Activated naive CD4-positive, alpha-beta T cell treated with anti-CD3 and anti-CD28 coated beads, Interleukin-2, amount 50 U/mL, for 24 hours (primary cell): ENCODE results near the gene TUBGCP2.

Experiments
- H3K27ac Mint-ChIP-seq: one replicate; pipeline ENCODE4 v1.8.0; 2021; ENCODE audit warnings: mild to moderate bottlenecking, mixed read lengths
- H3K27me3 Mint-ChIP-seq: one replicate; pipeline ENCODE4 v1.8.0; 2021; ENCODE audit warnings: mixed read lengths
- H3K36me3 Mint-ChIP-seq: one replicate; pipeline ENCODE4 v1.8.0; 2021; ENCODE audit warnings: mixed read lengths
- H3K4me1 Mint-ChIP-seq: one replicate; pipeline ENCODE4 v1.8.0; 2021; ENCODE audit warnings: mixed read lengths
- H3K4me3 Mint-ChIP-seq: one replicate; pipeline ENCODE4 v1.8.0; 2021; ENCODE audit warnings: mild to moderate bottlenecking, mixed read lengths
- H3K9me3 Mint-ChIP-seq: one replicate; pipeline ENCODE4 v1.8.0; 2021; ENCODE audit warnings: mixed read lengths

TUBGCP2 gene

DNA sequence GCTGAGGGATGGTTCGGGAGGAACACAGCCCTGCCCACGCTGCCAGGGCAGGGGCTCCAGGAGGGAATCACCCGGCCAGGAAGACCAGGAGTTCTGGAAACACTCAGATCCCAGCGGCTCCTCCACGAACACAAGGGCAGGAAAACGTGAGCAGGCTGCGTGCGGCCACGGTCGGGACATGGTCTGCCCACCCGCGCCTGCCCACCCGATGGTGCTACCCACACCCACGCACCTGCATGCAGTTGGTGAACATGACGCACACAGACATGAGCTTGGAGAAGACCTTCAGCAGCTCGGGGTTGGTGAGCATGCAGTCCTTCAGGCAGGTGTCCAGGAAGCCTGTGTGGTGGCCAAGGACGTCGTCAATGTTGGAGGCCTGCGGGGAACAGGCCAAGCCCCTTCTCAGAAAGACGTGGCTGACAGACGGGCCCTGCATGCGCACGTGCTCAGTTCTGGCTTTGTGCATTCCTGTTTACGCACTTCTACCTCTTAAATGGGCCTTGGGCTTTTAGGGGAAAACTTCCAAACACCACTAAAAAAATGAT lies 25.8 kb downstream of the TUBGCP2 start:
- Mint-ChIP-seq H3K4me3 (no peak overlapping the region), H3K36me3 (peaks cover 10% of the 10 kb centered on the region), H3K9me3 (no peaks in the 10 kb centered on the region), H3K27ac (no peak overlapping the region), H3K27me3 (no peaks in the 10 kb centered on the region), H3K4me1 (peaks cover 16% of the 10 kb centered on the region)

DNA sequence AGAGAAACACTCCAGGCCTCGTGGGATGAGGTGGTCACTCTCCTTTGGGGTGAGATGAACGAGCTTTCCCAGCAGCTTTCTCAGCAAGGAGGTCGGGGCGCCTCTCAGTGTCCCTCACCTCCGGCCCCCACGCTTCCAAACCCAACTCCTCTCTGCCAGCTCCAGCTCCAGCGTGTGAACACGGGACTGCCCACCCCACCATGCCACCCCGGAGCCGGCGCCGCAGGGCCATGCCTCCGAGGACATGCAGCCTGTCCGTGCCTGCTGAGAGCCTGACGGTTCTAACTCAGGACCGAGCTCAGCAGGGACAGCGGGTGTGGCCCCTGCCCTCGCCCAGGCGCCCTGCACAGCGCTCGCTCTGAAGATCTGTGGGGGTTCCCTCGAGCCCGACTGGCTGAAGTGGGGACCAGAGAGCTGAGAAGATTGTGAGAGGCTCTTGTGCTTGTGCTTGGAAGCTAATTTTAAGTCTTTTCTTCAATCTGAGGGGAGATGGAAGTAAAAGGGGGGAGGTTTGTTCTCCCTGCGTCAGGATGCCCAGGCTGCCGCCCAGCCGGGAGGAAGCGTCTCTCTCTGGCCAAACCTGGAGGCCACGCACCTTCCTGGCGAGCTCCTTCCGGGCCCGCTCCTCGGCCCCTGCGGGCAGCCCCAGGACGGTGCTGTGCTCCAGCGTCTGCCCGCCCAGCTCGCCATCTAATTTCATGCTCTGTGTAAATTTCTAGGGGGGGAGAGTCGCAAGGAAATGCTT lies 26.9 kb downstream of the TUBGCP2 start:
- no peaks in the 10 kb centered on the region for H3K9me3 Mint-ChIP-seq
- H3K4me3 Mint-ChIP-seq: no peak overlapping the region
- H3K27ac Mint-ChIP-seq: no peak overlapping the region
- peaks cover 18% of the 10 kb centered on the region for H3K4me1 Mint-ChIP-seq
- H3K36me3 Mint-ChIP-seq: peaks cover 6% of the 10 kb centered on the region
- no peaks in the 10 kb centered on the region for H3K27me3 Mint-ChIP-seq

DNA sequence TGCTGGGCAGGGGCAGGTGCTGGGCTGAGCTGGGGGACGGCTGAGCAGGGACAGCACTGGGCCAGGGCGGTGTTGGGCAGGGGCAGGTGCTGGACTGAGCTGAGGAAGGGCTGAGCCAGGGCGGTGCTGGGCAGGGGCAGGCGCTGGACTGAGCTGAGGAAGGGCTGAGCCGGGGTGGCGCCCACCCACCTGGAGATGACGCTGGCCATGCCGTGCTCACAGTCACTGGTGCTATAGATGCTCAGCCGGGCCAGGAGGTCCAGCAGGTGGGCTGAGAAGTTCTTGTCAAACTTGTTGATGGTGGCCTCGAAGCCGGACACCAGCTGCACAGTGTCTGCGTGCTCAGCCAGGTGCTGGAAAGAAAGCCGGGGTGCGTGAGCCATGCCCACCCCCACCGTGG lies 27.6 kb downstream of the TUBGCP2 start:
- Mint-ChIP-seq H3K36me3 (peaks cover 5% of the 10 kb centered on the region), H3K27ac (no peak overlapping the region)

DNA sequence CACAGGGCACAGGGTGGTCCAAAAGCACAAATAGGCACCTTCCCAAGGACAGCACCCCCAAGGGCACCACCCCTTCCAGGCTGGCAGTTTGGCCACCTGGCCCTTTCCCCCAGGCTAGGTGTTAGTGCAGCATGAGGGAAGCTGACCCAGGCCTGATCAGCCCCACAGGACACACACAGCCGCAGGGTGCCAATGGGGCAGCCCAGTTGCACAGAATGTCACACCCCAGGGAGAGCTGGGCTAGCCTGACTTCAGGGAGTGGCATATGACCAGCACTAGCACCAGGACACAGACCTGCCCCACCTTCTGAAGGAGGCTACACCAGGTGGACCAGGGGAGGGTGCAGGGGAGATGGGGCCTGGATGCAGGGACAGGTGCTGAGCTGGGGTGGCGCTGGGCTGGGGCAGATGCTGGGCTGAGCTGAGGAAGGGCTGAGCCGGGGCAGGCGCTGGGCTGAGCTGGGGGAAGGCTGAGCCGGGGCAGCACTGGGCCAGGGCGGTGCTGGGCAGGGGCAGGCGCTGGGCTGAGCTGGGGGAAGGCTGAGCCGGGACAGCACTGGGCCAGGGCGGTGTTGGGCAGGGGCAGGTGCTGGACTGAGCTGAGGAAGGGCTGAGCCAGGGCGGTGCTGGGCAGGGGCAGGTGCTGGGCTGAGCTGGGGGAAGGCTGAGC lies 28.1 kb downstream of the TUBGCP2 start:
- H3K27me3 Mint-ChIP-seq: no peaks in the 10 kb centered on the region
- peaks cover 5% of the 10 kb centered on the region for H3K36me3 Mint-ChIP-seq
- H3K4me1 Mint-ChIP-seq: peaks cover 21% of the 10 kb centered on the region
- no peak overlapping the region for H3K4me3 Mint-ChIP-seq
- H3K9me3 Mint-ChIP-seq: no peaks in the 10 kb centered on the region
- no peak overlapping the region for H3K27ac Mint-ChIP-seq

More for the DNA sequence above, 27.6 kb downstream of the TUBGCP2 start:
- Mint-ChIP-seq H3K27me3 (no peaks in the 10 kb centered on the region), H3K9me3 (no peaks in the 10 kb centered on the region), H3K4me3 (no peak overlapping the region), H3K4me1 (peaks cover 15% of the 10 kb centered on the region)

DNA sequence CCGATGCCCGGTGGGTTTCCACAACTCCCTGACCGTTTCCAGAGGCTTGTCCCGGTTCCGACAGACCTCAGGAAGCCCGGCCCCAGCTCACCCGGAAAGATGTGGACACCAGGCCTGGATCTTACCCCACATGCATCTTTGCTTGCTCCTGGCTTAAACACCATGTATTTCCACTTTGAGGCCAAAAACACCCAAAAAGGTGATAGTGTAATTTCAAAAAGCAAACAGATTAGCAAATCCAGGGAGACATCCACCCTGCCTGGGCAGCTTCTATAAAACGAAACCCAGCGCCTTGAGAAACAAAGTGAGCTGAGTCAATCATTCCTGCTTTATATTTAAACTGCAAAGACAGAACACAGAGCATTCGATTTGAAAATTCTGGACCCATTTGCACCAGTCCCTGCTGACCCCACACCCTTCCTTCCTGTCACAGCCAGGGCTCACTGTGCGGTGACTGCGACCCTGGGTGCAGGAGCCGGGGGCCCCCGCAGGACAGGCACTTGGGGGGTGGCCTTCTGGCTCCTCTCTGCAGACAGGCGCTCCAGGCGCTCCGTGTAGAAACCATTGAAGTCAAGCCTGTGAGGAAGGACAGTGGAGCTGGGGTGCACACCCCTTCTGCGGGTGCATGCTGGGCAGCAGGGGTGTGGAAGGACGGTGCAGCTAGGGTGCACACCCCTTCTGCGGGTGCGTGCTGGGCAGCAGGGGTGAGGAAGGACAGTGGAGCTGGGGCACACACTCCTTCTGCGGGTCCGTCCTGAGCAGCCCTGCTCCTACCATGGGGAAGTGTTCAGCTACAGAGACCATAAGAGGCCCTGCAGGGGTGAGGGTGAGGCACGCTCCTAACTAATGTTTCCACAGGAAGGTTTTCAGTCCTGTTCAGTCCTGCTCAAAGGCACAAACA lies 29.1 kb downstream of the TUBGCP2 start:
- peaks cover 27% of the 10 kb centered on the region for H3K4me1 Mint-ChIP-seq
- H3K9me3 Mint-ChIP-seq: no peaks in the 10 kb centered on the region
- H3K27me3 Mint-ChIP-seq: no peaks in the 10 kb centered on the region
- no peak overlapping the region for H3K4me3 Mint-ChIP-seq
- no peak overlapping the region for H3K27ac Mint-ChIP-seq
- peaks cover 5% of the 10 kb centered on the region for H3K36me3 Mint-ChIP-seq

DNA sequence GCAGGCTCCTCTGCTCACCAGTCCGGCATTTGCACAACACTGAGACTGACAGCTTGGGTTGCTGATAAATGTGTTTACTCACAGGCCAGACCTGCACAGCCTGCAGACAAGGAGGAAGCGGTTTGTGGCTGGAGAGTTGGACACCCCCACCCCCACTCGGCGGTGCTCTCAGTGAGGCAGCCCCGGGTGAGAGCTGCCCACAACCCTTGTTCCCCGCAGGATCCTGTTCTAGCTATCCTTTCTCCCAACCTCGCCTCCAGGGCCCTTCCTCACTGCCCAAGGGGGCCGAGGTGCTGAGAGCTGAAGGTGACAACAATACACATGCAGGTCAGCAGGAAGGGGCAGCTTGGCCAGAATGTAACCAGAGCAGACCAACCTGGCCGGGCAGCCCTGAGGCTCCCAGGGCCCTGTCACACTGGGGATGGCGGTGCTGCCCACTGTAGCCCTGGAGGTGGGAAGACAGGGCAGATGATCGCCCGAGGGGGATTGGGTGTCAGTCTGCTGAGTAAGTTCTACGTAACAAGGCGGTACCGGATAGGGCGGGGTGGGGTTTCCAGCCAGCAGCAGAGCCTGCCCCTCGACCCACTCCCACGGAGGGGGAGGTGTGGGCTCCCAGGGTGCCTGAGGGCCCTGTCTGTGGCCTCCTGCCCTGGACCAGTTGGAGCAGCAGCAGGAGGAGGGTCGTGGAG lies 30.0 kb downstream of the TUBGCP2 start:
- no peak overlapping the region for H3K27ac Mint-ChIP-seq
- no peaks in the 10 kb centered on the region for H3K9me3 Mint-ChIP-seq
- H3K4me3 Mint-ChIP-seq: peak overlapping the region; percentile 59
- H3K27me3 Mint-ChIP-seq: no peaks in the 10 kb centered on the region
- peaks cover 4% of the 10 kb centered on the region for H3K36me3 Mint-ChIP-seq
- peaks cover 27% of the 10 kb centered on the region for H3K4me1 Mint-ChIP-seq

DNA sequence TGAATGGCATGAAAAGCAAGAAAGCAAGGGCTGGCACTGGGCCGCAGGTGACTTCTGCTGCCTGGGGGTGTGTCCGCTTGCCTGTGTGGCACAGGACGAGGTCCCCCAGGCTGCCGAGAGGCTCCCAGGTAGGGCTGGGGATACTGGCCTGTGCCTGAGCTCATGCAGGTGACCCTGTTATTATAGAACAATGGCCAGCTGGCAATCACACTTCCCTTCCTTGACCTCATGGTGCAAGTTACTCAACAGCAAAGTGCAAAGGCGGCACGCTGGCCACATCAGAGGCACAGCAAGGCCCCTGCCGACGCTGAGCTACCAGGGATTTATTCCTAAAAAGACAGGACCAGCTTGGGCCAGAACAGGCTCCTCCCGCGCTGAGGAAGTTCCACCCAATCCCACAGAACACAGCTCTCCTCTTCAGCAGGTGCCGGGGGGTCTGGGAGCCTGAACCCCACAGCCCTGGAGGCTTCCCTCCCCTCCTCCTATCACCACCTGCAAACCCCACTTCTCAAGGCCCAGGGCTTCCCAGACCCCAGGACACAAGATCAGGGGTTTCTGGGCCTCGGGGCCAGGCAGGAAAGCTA lies 30.6 kb downstream of the TUBGCP2 start:
- Mint-ChIP-seq H3K27me3 (no peaks in the 10 kb centered on the region), H3K36me3 (peaks cover 3% of the 10 kb centered on the region), H3K9me3 (no peaks in the 10 kb centered on the region), H3K4me1 (peaks cover 27% of the 10 kb centered on the region), H3K27ac (no peak overlapping the region), H3K4me3 (peak overlapping the region; percentile 59)

DNA sequence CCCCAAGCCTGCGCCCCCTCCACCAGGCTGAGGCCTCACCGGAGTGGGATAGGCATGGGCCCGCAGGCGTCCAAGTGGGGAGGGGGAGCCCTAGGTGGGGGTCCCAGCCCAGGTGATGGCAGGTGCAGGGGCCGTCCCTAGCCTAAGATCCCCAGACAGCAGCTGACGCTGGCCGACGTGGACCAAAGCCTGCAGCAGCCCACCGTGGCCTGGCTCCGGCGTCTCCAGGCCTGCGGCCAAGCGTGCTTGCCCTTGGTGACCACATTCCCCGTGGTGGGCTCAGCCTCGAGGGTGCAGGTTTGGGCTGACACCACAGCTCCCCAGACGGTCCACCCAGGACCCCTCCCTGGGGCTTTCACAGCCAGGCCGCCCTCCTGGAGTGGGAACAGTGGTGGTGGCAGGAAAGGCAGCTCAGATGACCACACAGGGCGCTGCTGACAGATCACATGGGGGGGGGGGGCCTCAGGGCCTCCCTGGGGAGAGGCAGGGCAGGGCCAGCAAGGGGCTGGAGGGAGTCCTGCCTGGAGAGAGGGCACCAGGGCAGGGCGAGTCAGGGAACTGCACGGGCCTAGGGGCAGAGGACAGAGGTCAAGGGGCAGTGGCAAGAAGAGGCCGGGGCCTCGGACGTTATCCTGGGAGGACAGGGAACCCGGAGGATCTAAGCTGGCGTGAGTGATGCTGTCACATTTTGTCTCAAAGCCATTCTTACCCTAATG lies 31.2 kb downstream of the TUBGCP2 start:
- Mint-ChIP-seq H3K4me1 (peaks cover 27% of the 10 kb centered on the region), H3K27me3 (no peaks in the 10 kb centered on the region), H3K27ac (no peak overlapping the region), H3K9me3 (no peaks in the 10 kb centered on the region), H3K36me3 (peaks cover 3% of the 10 kb centered on the region), H3K4me3 (peak overlapping the region; percentile 44)

DNA sequence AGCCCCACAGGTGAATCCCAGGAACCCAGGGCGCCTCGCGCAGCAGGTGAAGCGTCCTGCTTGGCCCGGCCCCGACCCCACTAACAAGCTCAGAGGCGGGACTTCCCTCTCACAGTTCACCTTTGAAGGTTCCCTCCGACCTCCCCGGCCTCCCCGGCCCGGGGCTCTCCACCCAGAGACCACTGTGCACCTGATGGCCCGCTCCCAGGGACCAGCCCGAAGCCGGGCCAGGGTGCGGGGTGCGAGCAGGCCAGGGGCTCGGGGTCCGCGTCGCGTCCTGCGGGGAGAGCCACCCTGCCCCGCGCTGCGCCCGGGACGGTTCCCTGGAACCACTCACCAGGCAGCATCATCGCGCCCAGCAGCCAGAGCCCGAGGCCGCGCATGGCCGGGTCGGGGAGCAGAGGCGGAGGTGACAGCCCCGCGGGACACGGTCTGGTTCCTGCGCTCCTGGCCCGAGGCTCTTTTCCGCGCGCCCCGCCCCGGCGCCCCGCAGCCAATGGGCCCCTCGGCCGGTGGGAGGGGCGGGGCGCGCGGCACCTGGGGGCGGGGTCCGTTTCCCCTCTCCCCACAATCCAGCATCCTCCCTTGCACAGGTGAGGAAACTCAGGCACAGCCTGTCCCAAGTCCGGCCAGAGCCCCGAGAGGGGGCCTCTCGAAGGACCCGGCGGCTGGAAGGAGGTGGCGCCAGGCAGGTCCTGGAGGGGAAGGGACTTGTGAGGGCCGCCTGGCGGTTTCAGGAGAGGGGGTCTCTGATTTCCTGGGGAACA lies 32.1 kb downstream of the TUBGCP2 start, which contains the start of gene ADAM8:
ADAM8 (minus strand) TSS at position 434 of the 767 bp plus-strand sequence; CDS start at position 383, 51 bp downstream.
- Mint-ChIP-seq H3K4me3 (peak within 1 kb of the TSS; percentile 86), H3K4me1 (peaks cover 27% of the 10 kb centered on the region), H3K9me3 (no peaks in the 10 kb centered on the region)

DNA sequence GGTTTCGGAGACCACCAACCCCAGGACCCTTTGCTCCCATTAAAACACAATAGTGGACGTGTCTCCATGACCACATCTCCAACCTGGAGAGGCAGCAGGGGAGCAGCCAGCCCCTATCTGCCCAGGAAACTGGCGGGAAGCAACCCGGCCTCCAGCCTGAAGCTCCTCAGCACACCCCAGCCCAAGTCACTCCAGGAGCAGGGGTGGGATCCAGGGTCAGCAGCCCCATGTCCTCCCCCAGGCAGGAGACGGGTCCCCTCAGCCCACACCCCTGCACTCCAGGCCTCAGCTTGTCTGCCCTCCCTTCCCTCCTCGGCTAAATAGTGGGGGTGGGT lies 32.6 kb downstream of the TUBGCP2 start:
- Mint-ChIP-seq H3K36me3 (no peaks in the 10 kb centered on the region), H3K27me3 (no peaks in the 10 kb centered on the region), H3K4me3 (peak overlapping the region; percentile 86), H3K9me3 (no peaks in the 10 kb centered on the region), H3K27ac (peak overlapping the region; percentile 6), H3K4me1 (peaks cover 27% of the 10 kb centered on the region)

More for the DNA sequence above, 32.1 kb downstream of the TUBGCP2 start, which contains the start of gene ADAM8:
- Mint-ChIP-seq H3K36me3 (no peaks in the 10 kb centered on the region), H3K27ac (peak within 1 kb of the TSS; percentile 6), H3K27me3 (no peaks in the 10 kb centered on the region)

DNA sequence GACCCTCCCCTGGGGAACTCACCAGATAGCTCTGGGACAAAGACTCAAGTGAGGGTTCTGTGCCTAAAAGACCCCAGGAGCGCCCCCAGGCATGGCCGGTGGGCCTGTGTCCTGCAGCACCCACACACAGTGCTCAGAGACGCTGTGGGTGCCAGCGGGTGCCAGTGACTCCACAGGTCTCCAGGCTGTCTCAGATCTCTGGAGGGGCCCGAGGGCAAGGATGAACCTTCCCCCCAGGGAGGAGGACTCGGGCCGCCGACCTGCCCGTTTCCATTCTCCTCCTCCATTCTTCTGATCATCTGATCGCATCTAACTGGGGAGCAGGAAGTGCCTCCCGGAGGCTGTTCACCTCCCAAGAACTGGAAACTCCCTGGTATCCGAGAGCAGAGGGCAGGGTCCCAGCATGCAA lies 33.0 kb downstream of the TUBGCP2 start:
- peaks cover 27% of the 10 kb centered on the region for H3K4me1 Mint-ChIP-seq

DNA sequence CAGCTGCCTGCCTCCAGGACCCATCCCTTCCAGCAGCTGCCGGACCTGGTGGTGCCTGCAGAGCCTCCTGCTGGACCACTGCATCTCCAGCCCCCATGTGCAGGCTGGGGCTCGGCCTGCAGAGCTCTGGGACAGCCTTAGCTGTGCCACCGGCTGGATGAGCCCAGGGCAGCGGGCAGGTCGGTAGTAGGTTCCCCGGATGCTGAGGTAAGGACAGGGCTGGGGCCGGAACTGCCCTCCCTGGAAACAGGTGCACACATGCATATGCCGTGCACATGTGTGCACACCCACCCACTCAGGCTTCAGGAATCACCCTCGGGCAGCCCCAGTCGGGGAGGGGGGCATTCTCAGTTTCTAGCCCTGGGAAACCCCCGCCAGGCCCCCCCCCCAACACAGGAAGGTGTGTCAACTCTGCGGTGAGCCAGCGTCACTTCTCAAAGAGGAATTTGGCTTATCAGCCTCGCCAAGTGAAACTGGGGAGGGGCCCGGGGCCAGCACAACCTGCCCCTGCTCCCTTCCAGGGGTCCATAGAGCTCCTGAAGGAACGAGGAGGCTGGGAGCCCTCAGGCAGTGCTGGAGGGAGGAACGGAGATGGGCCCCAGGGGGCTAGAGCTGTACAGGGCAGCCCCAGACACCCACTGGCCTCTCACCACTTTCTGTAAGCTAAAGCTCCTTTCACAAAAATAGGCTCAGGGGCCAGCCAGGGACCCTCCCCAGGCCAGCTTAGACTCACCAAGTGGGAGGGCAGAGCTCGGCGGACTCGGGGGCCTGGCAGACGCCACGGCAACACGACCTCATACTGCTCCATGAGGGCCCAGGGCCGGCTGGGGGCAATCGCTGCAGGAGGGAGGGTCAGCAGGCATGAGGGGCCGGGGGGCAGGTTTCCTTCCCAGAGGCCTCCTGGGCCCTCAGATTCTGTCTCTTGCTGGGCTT lies 33.7 kb downstream of the TUBGCP2 start:
- H3K9me3 Mint-ChIP-seq: no peaks in the 10 kb centered on the region
- H3K36me3 Mint-ChIP-seq: no peaks in the 10 kb centered on the region
- H3K27ac Mint-ChIP-seq: peak overlapping the region; percentile 6
- no peaks in the 10 kb centered on the region for H3K27me3 Mint-ChIP-seq
- H3K4me1 Mint-ChIP-seq: peaks cover 27% of the 10 kb centered on the region
- peak overlapping the region; percentile 86 for H3K4me3 Mint-ChIP-seq

More for the DNA sequence above, 33.0 kb downstream of the TUBGCP2 start:
- Mint-ChIP-seq H3K4me3 (peak overlapping the region; percentile 86), H3K36me3 (no peaks in the 10 kb centered on the region), H3K27ac (peak overlapping the region; percentile 6), H3K27me3 (no peaks in the 10 kb centered on the region), H3K9me3 (no peaks in the 10 kb centered on the region)
